ENCODE data around the gene TCEAL9. TPM values are rescaled to one million over a fixed set of nuclear protein-coding genes. Genes with fewer than 3 reads are reported as not detected.
"Not testable (repeated sequence)": the region's sequence is repeated elsewhere in the genome, so short reads cannot be mapped to it uniquely, and the experiment has no call there.

The TCEAL9 gene
- 102 TPM for total RNA-seq
- polyA plus RNA-seq = 102 TPM

GRCh38 chrX:103356130-103356798 lies at the start of gene TCEAL9:
Gene TCEAL9, plus strand, starts transcription at chrX:103356506. Its CDS starts 1,179 bp downstream, at chrX:103357685.
- WGBS = under 1% methylated on average over 18 of the region's 18 CpGs
- Histone ChIP-seq H3K4me3 (ENCODE audit: low read depth, low read length) (peak within 1 kb of the TSS; percentile 51), H3K36me3 (ENCODE audit: insufficient read depth) (no peaks in the 10 kb centered on the region), H3K27ac (ENCODE audit: low read depth) (peak within 1 kb of the TSS; percentile 89), H3K4me1 (ENCODE audit: insufficient read depth) (no peaks in the 10 kb centered on the region)
- DNase-seq (ENCODE audit: extremely low spot score) = peak; percentile 73

GRCh38 chrX:103309860-103310554 lies 46.3 kb upstream of the TCEAL9 start:
- H3K36me3 ChIP-seq (ENCODE audit: insufficient read depth) = no peaks in the 10 kb centered on the region
- no peaks in the 10 kb centered on the region for H3K4me1 ChIP-seq (ENCODE audit: insufficient read depth)
- no peak for DNase-seq (ENCODE audit: extremely low spot score)
- peak overlapping the region; percentile 66 for H3K4me3 ChIP-seq (ENCODE audit: low read depth, low read length)
- no peak overlapping the region for H3K27ac ChIP-seq (ENCODE audit: low read depth)
- 17% methylated on average over 32 of the region's 32 CpGs for WGBS

- H3K27ac ChIP-seq (ENCODE audit: low read depth) = no peak within 1 kb of the TSS
- peak; percentile 20 for DNase-seq (ENCODE audit: extremely low spot score)
- 2% methylated on average over 52 of the region's 52 CpGs for WGBS
- H3K4me1 ChIP-seq (ENCODE audit: insufficient read depth) = no peaks in the 10 kb centered on the region
- peak within 1 kb of the TSS; percentile 66 for H3K4me3 ChIP-seq (ENCODE audit: low read depth, low read length)
- no peaks in the 10 kb centered on the region for H3K36me3 ChIP-seq (ENCODE audit: insufficient read depth)
These were observed 45.5 kb upstream of the TCEAL9 start, which contains the start of gene BEX2 for GRCh38 chrX:103310555-103311398. Gene BEX2, minus strand, starts transcription at chrX:103310990. Its CDS starts 1,014 bp downstream, at chrX:103309976.

GRCh38 chrX:103311399-103311780 lies 44.9 kb upstream of the TCEAL9 start:
- no peak for DNase-seq (ENCODE audit: extremely low spot score)
- Histone ChIP-seq H3K4me1 (ENCODE audit: insufficient read depth) (no peaks in the 10 kb centered on the region), H3K36me3 (ENCODE audit: insufficient read depth) (no peaks in the 10 kb centered on the region), H3K27ac (ENCODE audit: low read depth) (no peak overlapping the region), H3K4me3 (ENCODE audit: low read depth, low read length) (no peak overlapping the region)
- 67% methylated on average over 3 of the region's 3 CpGs for WGBS

GRCh38 chrX:103329991-103330390 lies 26.3 kb upstream of the TCEAL9 start, which contains the start of gene TCEAL7:
Gene TCEAL7, plus strand, starts transcription at chrX:103330239. Its CDS starts 1,165 bp downstream, at chrX:103331404.
- Histone ChIP-seq H3K36me3 (ENCODE audit: insufficient read depth) (no peaks in the 10 kb centered on the region), H3K4me1 (ENCODE audit: insufficient read depth) (no peaks in the 10 kb centered on the region), H3K4me3 (ENCODE audit: low read depth, low read length) (peak within 1 kb of the TSS; percentile 33), H3K27ac (ENCODE audit: low read depth) (no peak within 1 kb of the TSS)
- peak; percentile 53 for DNase-seq (ENCODE audit: extremely low spot score)
- 11% methylated on average over 11 of the region's 11 CpGs for WGBS

GRCh38 chrX:103330681-103331288 lies 25.5 kb upstream of the TCEAL9 start:
- Histone ChIP-seq H3K4me1 (ENCODE audit: insufficient read depth) (no peaks in the 10 kb centered on the region), H3K36me3 (ENCODE audit: insufficient read depth) (no peaks in the 10 kb centered on the region), H3K27ac (ENCODE audit: low read depth) (no peak overlapping the region), H3K4me3 (ENCODE audit: low read depth, low read length) (peak overlapping the region; percentile 33)
- peak; percentile 14 for DNase-seq (ENCODE audit: extremely low spot score)
- WGBS = 8% methylated on average over 21 of the region's 21 CpGs

- 70% methylated on average over 3 of the region's 3 CpGs for WGBS
- Histone ChIP-seq H3K4me1 (ENCODE audit: insufficient read depth) (no peaks in the 10 kb centered on the region), H3K4me3 (ENCODE audit: low read depth, low read length) (no peak overlapping the region), H3K36me3 (ENCODE audit: insufficient read depth) (no peaks in the 10 kb centered on the region), H3K27ac (ENCODE audit: low read depth) (no peak overlapping the region)
- no peak for DNase-seq (ENCODE audit: extremely low spot score)
These were observed 17.6 kb upstream of the TCEAL9 start for GRCh38 chrX:103338663-103339062.

- Histone ChIP-seq H3K4me3 (ENCODE audit: low read depth, low read length) (no peak overlapping the region), H3K4me1 (ENCODE audit: insufficient read depth) (no peaks in the 10 kb centered on the region), H3K27ac (ENCODE audit: low read depth) (no peak overlapping the region), H3K36me3 (ENCODE audit: insufficient read depth) (no peaks in the 10 kb centered on the region)
- 5% methylated on average over 2 of the region's 2 CpGs for WGBS
- no peak for DNase-seq (ENCODE audit: extremely low spot score)
These were observed 13.2 kb upstream of the TCEAL9 start for GRCh38 chrX:103343105-103343504.

GRCh38 chrX:103344606-103345005 lies 11.7 kb upstream of the TCEAL9 start:
- no peaks in the 10 kb centered on the region for H3K4me1 ChIP-seq (ENCODE audit: insufficient read depth)
- WGBS = 64% methylated on average over 2 of the region's 2 CpGs
- DNase-seq (ENCODE audit: extremely low spot score) = no peak
- no peak overlapping the region for H3K4me3 ChIP-seq (ENCODE audit: low read depth, low read length)
- H3K36me3 ChIP-seq (ENCODE audit: insufficient read depth) = no peaks in the 10 kb centered on the region
- H3K27ac ChIP-seq (ENCODE audit: low read depth) = no peak overlapping the region

GRCh38 chrX:103347682-103348397 lies 8.5 kb upstream of the TCEAL9 start:
- DNase-seq (ENCODE audit: extremely low spot score) = no peak
- Histone ChIP-seq H3K36me3 (ENCODE audit: insufficient read depth) (no peaks in the 10 kb centered on the region), H3K4me1 (ENCODE audit: insufficient read depth) (no peaks in the 10 kb centered on the region), H3K4me3 (ENCODE audit: low read depth, low read length) (no peak overlapping the region), H3K27ac (ENCODE audit: low read depth) (no peak overlapping the region)
- 49% methylated on average over 29 of the region's 29 CpGs for WGBS

- H3K4me3 ChIP-seq (ENCODE audit: low read depth, low read length) = peak overlapping the region; percentile 51
- no peaks in the 10 kb centered on the region for H3K36me3 ChIP-seq (ENCODE audit: insufficient read depth)
- peak overlapping the region; percentile 89 for H3K27ac ChIP-seq (ENCODE audit: low read depth)
- H3K4me1 ChIP-seq (ENCODE audit: insufficient read depth) = no peaks in the 10 kb centered on the region
- DNase-seq (ENCODE audit: extremely low spot score) = no peak
- 2% methylated on average over 13 of the region's 13 CpGs for WGBS
These were observed 552 bp downstream of the TCEAL9 start for GRCh38 chrX:103356858-103357257.

- Histone ChIP-seq H3K4me1 (ENCODE audit: insufficient read depth) (no peaks in the 10 kb centered on the region), H3K27ac (ENCODE audit: low read depth) (no peak overlapping the region), H3K4me3 (ENCODE audit: low read depth, low read length) (no peak overlapping the region), H3K36me3 (ENCODE audit: insufficient read depth) (no peaks in the 10 kb centered on the region)
- WGBS = 58% methylated on average over 2 of the region's 2 CpGs
- DNase-seq (ENCODE audit: extremely low spot score) = no peak
These were observed 1.6 kb downstream of the TCEAL9 start for GRCh38 chrX:103357871-103358270.

- H3K4me3 ChIP-seq (ENCODE audit: low read depth, low read length); DNase-seq (ENCODE audit: extremely low spot score); H3K27ac ChIP-seq (ENCODE audit: low read depth); H3K36me3 ChIP-seq (ENCODE audit: insufficient read depth); H3K4me1 ChIP-seq (ENCODE audit: insufficient read depth): not testable (repeated sequence)
- WGBS = 88% methylated on average over 3 of the region's 3 CpGs
These were observed 3.3 kb downstream of the TCEAL9 start for GRCh38 chrX:103359605-103360004.
